ENCODE measurements around the gene RPP25L.

RPP25L gene

DNA sequence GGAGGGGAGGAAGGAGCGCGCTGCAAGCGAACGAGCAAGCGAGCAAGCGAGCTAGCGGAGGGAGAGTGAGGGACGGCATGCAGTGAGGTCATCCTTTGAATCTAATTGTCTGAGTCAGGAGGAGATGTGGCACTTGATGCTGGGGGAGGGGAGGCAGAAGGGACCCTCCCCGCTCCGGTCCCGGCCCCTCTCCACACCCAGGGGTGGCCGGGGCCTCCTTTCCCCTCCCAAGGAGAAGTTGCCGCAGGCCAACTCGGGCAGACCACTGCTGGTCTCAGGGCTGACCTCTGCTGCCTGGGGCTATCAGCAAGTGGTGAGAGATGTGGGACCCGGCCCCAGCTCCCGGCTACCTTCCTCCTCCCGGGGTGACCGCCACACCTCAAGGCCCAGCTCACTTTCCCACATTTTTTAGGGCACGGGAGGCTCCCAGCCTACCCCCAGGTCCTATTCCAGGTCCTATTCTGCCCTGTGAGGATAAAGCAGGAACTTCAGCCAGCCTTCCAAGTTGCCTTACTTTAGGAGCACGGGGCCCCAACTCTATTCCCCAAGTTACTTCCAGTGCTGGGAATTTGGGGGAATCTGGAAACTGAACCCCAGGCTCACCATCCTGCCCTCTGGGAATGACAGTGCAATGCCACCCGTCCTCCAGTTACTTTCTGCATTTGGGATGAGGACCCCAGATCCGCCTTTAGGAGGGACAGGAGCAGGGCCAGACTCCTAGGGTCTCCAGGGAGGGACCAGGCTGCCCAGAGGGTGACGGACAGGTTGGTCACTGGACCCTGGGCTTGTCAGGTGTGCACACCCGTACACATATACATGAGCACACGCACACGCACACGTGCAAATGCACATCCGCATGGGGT is 33.4 kb downstream of the RPP25L start:
- no peak for TF ChIP-seq TEAD4 (IDR thresholded peaks at IDR 0.05)
- no peak for TF ChIP-seq CREB1 (IDR thresholded peaks at IDR 0.05; ENCODE audit: low read depth)
- TF ChIP-seq YY1 (IDR thresholded peaks at IDR 0.05; ENCODE audit: low read depth), result no peak
- TF ChIP-seq NFIC (IDR thresholded peaks at IDR 0.05), result no peak
- no peak for TF ChIP-seq TCF12 (IDR thresholded peaks at IDR 0.05; ENCODE audit: low read depth)
- no peak for TF ChIP-seq EGR1 (IDR thresholded peaks at IDR 0.05)
- TF ChIP-seq CEBPB (IDR thresholded peaks at IDR 0.05), result no peak
- TF ChIP-seq, protein P1, sequence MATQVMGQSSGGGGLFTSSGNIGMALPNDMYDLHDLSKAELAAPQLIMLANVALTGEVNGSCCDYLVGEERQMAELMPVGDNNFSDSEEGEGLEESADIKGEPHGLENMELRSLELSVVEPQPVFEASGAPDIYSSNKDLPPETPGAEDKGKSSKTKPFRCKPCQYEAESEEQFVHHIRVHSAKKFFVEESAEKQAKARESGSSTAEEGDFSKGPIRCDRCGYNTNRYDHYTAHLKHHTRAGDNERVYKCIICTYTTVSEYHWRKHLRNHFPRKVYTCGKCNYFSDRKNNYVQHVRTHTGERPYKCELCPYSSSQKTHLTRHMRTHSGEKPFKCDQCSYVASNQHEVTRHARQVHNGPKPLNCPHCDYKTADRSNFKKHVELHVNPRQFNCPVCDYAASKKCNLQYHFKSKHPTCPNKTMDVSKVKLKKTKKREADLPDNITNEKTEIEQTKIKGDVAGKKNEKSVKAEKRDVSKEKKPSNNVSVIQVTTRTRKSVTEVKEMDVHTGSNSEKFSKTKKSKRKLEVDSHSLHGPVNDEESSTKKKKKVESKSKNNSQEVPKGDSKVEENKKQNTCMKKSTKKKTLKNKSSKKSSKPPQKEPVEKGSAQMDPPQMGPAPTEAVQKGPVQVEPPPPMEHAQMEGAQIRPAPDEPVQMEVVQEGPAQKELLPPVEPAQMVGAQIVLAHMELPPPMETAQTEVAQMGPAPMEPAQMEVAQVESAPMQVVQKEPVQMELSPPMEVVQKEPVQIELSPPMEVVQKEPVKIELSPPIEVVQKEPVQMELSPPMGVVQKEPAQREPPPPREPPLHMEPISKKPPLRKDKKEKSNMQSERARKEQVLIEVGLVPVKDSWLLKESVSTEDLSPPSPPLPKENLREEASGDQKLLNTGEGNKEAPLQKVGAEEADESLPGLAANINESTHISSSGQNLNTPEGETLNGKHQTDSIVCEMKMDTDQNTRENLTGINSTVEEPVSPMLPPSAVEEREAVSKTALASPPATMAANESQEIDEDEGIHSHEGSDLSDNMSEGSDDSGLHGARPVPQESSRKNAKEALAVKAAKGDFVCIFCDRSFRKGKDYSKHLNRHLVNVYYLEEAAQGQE (IDR thresholded peaks at IDR 0.05; ENCODE audit: low read depth), result no peak
- TF ChIP-seq ZBTB7A (IDR thresholded peaks at IDR 0.05; ENCODE audit: low read depth), result no peak
- TF ChIP-seq, protein P2, sequence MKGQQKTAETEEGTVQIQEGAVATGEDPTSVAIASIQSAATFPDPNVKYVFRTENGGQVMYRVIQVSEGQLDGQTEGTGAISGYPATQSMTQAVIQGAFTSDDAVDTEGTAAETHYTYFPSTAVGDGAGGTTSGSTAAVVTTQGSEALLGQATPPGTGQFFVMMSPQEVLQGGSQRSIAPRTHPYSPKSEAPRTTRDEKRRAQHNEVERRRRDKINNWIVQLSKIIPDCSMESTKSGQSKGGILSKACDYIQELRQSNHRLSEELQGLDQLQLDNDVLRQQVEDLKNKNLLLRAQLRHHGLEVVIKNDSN (IDR thresholded peaks at IDR 0.05), result no peak
- no peak for TF ChIP-seq EP300 (IDR thresholded peaks at IDR 0.05; ENCODE audit: borderline replicate concordance)
- TF ChIP-seq, protein P3, sequence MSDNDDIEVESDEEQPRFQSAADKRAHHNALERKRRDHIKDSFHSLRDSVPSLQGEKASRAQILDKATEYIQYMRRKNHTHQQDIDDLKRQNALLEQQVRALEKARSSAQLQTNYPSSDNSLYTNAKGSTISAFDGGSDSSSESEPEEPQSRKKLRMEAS (IDR thresholded peaks at IDR 0.05), result no peak
- TF ChIP-seq TAF1 (IDR thresholded peaks at IDR 0.05; ENCODE audit: low read depth), result no peak

DNA sequence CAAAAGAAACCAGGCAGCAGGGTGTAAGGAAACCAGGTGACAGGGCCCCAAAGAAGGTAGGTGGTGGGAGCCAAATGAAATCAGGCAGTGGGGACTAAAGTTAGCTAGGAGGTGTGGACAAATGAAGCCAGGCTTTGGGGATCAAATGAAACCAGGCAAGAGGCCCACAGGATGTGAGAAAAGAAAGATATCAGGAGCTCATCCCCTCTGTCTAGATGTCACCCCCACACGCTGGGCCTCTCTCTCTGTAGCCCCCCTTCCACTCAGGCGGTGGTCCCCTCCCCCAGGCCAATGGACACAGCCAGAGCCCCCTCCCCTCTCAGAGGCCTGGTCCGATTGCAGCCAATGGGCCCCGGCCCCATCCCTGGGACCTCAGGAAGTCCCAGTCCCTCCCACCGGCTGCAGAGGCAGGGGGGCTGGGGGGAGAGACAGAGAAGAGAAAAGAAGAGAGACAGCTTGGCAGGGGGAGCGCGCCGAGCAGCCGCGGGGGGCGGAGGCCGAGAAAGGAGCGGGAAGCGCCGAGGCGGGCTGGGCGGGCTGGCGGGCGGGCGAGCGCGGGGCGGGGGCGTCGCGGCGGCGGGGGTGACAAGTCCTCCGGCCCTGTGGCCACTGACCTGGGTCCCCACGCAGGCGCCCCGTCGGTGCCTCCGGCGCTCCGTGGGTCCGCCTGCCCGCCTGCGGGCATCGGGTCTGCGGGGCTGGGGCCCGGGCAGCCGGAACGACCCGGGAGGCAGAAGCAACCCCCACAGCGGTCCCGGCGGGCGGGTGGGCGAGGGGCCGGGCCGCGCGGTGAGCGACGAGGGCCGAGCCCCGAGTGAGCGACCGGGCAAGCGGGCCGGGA is 34.3 kb downstream of the RPP25L start:
- no peak for TF ChIP-seq CREB1 (IDR thresholded peaks at IDR 0.05; ENCODE audit: low read depth)
- no peak for TF ChIP-seq NFIC (IDR thresholded peaks at IDR 0.05)
- no peak for TF ChIP-seq FOXM1 (IDR thresholded peaks at IDR 0.05; ENCODE audit: borderline replicate concordance, low read depth)
- no peak for TF ChIP-seq EGR1 (IDR thresholded peaks at IDR 0.05)
- TF ChIP-seq ZBTB7A (IDR thresholded peaks at IDR 0.05; ENCODE audit: low read depth), result no peak
- no peak for TF ChIP-seq TAF1 (IDR thresholded peaks at IDR 0.05; ENCODE audit: low read depth)
- TF ChIP-seq, protein P1 (IDR thresholded peaks at IDR 0.05; ENCODE audit: low read depth), result no peak
- TF ChIP-seq TEAD4 (IDR thresholded peaks at IDR 0.05), result no peak

DNA sequence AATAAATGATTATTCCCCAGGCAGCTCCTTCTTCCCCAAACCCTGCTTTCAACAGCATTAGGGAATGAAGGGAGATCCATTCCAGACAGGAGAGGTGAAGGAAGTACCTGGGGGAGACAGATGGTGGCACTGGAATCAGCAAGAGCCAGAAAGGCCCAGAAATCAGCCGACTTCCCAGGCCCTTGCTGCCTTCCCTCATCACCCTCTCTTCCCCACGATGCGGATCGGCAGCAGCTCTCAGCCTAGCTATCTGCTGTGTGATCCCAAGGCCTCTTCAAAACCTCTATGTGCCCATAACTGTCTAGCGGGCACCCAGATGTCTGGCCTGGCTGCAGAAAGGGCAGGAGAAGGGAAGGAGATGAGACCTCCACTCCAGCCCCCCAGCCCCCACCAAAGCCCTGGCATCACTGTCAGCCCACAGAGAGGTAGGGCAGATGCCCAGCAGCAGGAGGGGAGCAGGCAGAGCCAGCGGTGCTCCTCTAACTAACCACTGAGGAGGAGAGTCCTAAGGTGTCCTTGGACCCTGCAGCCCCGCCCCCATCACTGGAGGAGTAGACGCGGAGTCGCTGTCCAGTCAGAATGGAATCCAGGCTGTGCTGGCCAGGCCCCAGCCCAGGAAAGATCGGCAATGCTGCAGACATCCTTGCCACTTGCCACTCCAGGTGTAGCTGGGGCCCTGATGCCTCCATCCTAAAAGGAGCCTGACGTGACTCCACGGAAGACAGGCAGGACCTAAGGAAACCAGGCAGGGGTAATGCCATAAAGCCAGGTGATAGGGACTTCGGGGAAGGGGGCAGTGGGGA is 35.1 kb downstream of the RPP25L start:
- no peak for TF ChIP-seq CEBPB (IDR thresholded peaks at IDR 0.05)
- TF ChIP-seq, protein P2 (IDR thresholded peaks at IDR 0.05), result no peak
- TF ChIP-seq ZBTB7A (IDR thresholded peaks at IDR 0.05; ENCODE audit: low read depth), result no peak
- TF ChIP-seq NFIC (IDR thresholded peaks at IDR 0.05), result no peak
- TF ChIP-seq, protein P1 (IDR thresholded peaks at IDR 0.05; ENCODE audit: low read depth), result peak; percentile 55; the same call in 1 of the 2 replicates
- TF ChIP-seq YY1 (IDR thresholded peaks at IDR 0.05; ENCODE audit: low read depth), result no peak
- TF ChIP-seq, protein P3 (IDR thresholded peaks at IDR 0.05), result no peak
- no peak for TF ChIP-seq FOXM1 (IDR thresholded peaks at IDR 0.05; ENCODE audit: borderline replicate concordance, low read depth)

All from Ishikawa (cell line).